GM19099 (cell line): ENCODE measurements around the gene CABLES1.

ENCODE experiments used
- POLR2A ChIP-seq: IDR thresholded peaks from 3 replicates; pipeline ENCODE4 v1.6.1; 2011; ENCODE audit warnings: low read depth; ENCODE audit not compliant: insufficient read length; ENCODE audit errors: extremely low read depth

Gene CABLES1

GRCh38 chr18:23149570-23149969 lies 14.3 kb downstream of the CABLES1 start:
- no peak for TF ChIP-seq POLR2A

- no peak for TF ChIP-seq POLR2A
Measured at GRCh38 chr18:23151414-23152099, 16.3 kb downstream of the CABLES1 start.

- no peak for TF ChIP-seq POLR2A
Measured at GRCh38 chr18:23154030-23154429, 18.7 kb downstream of the CABLES1 start.

GRCh38 chr18:23154823-23155500 lies 19.7 kb downstream of the CABLES1 start:
- TF ChIP-seq POLR2A: no peak

- TF ChIP-seq POLR2A: no peak
Measured at GRCh38 chr18:23155537-23155936, 20.3 kb downstream of the CABLES1 start.

GRCh38 chr18:23156134-23156533 lies 20.8 kb downstream of the CABLES1 start:
- TF ChIP-seq POLR2A: no peak

GRCh38 chr18:23158058-23158457 lies 22.8 kb downstream of the CABLES1 start:
- TF ChIP-seq POLR2A: no peak

- no peak for TF ChIP-seq POLR2A
Measured at GRCh38 chr18:23159344-23159743, 24.1 kb downstream of the CABLES1 start.

GRCh38 chr18:23162473-23162872 lies 27.2 kb downstream of the CABLES1 start:
- TF ChIP-seq POLR2A: no peak

- TF ChIP-seq POLR2A: no peak
Measured at GRCh38 chr18:23163786-23164533, 28.7 kb downstream of the CABLES1 start.

- TF ChIP-seq POLR2A: no peak
Measured at GRCh38 chr18:23165271-23166068, 30.2 kb downstream of the CABLES1 start.

GRCh38 chr18:23166891-23167541 lies 31.7 kb downstream of the CABLES1 start:
- TF ChIP-seq POLR2A: no peak

- TF ChIP-seq POLR2A: no peak
Measured at GRCh38 chr18:23169673-23170044, 34.4 kb downstream of the CABLES1 start.

- TF ChIP-seq POLR2A: no peak
Measured at GRCh38 chr18:23170137-23170536, 34.9 kb downstream of the CABLES1 start.
